Activated CD8-positive, alpha-beta T cell treated with anti-CD3 and anti-CD28 coated beads, Interleukin-2, amount 10 ng/mL, durations not matched to agents 7 days and 5 days (primary cell): Measurements from ENCODE around the gene RAD51B. TPM values are rescaled to one million over a fixed set of nuclear protein-coding genes. Genes with fewer than 3 reads are reported as not detected.

Experiments used
- ATAC-seq: fragments of 150-1000 bp; cut with Tn5 transposase; one replicate; pipeline ENCODE4 v1.10.0; 2021; ENCODE audit warnings: moderate library complexity
- CTCF ChIA-PET: fragments of 350-600 bp; sonication (Branson Sonifier 250); formaldehyde crosslinking; loops from one replicate; lab custom pipeline; 2021; ENCODE audit warnings: antibody characterized with exemption; lab: Charles Lee
- POLR2A ChIA-PET: fragments of 350-600 bp; sonication (Branson Sonifier 250); formaldehyde crosslinking; loops from one replicate; lab custom pipeline; 2021; ENCODE audit warnings: antibody characterized with exemption; lab: Charles Lee
- DNase-seq: peaks from one replicate; pipeline ENCODE4 v3.0.0-alpha.2; 2020
- H3K27ac Mint-ChIP-seq: one replicate; pipeline ENCODE4 v1.8.0; 2021; ENCODE audit warnings: mild to moderate bottlenecking, mixed read lengths
- H3K27me3 Mint-ChIP-seq: one replicate; pipeline ENCODE4 v1.8.0; 2021; ENCODE audit warnings: low read depth, mixed read lengths
- H3K36me3 Mint-ChIP-seq: one replicate; pipeline ENCODE4 v1.8.0; 2021; ENCODE audit warnings: low read depth, mixed read lengths
- H3K4me1 Mint-ChIP-seq: one replicate; pipeline ENCODE4 v1.8.0; 2021; ENCODE audit warnings: low read depth, mixed read lengths
- H3K4me3 Mint-ChIP-seq: one replicate; pipeline ENCODE4 v1.8.0; 2021; ENCODE audit warnings: mild to moderate bottlenecking, mixed read lengths
- H3K9me3 Mint-ChIP-seq: one replicate; pipeline ENCODE4 v1.8.0; 2022; ENCODE audit warnings: mixed read lengths; ENCODE audit not compliant: insufficient read depth
- total RNA-seq, 2 experiments: library from RNA; stranded (reverse); gene quantifications; one replicate each; pipeline ENCODE4 v1.2.3, GENCODE V29; 2021

RAD51B gene
- total RNA-seq, 2 experiments from 2014 or later, result 34.1 to 38.8 TPM

- ChIA-PET POLR2A (no interaction called here), CTCF (interaction anchor here (0.8 to 2.4 kb wide), 2 partner anchors 13 to 283 kb away, joined by 3 to 7 read pairs; no protein-coding TSS in a partner anchor)
- Mint-ChIP-seq H3K4me3 (no peak overlapping the region), H3K27me3 (no peaks in the 10 kb centered on the region), H3K36me3 (no peaks in the 10 kb centered on the region), H3K9me3 (no peaks in the 10 kb centered on the region), H3K4me1 (peaks cover 26% of the 10 kb centered on the region), H3K27ac (no peak overlapping the region)
- DNase-seq, result no peak
- no peak for ATAC-seq
Measured at GRCh38 chr14:68506021-68506644, 686.6 kb downstream of the RAD51B start.

GRCh38 chr14:68506645-68507419, 687.3 kb downstream of the RAD51B start:
- ATAC-seq (peak; percentile 38), DNase-seq (no peak)
- POLR2A ChIA-PET, result interaction anchor here (1.0 kb wide), 1 partner anchor 289 kb away, joined by 3 read pairs; no protein-coding TSS in a partner anchor
- H3K4me3 Mint-ChIP-seq, result no peak overlapping the region
- CTCF ChIA-PET, result interaction anchor here (0.7 to 2.4 kb wide), 7 partner anchors 10 to 283 kb away, joined by 3 to 7 read pairs (median 3); no protein-coding TSS in a partner anchor
- H3K27me3 Mint-ChIP-seq, result no peaks in the 10 kb centered on the region
- peaks cover 26% of the 10 kb centered on the region for H3K4me1 Mint-ChIP-seq
- H3K27ac Mint-ChIP-seq, result peak overlapping the region; percentile 23
- no peaks in the 10 kb centered on the region for H3K9me3 Mint-ChIP-seq
- H3K36me3 Mint-ChIP-seq, result no peaks in the 10 kb centered on the region

GRCh38 chr14:68507544-68508081, 688.0 kb downstream of the RAD51B start:
- ChIA-PET POLR2A (interaction anchor here (1.0 kb wide), 1 partner anchor 288 kb away, joined by 3 read pairs; no protein-coding TSS in a partner anchor), CTCF (interaction anchor here (0.8 to 2.4 kb wide), 5 partner anchors 10 to 282 kb away, joined by 3 to 7 read pairs (median 3); no protein-coding TSS in a partner anchor)
- DNase-seq (no peak), ATAC-seq (peak; percentile 43)
- H3K4me1 Mint-ChIP-seq, result peaks cover 29% of the 10 kb centered on the region
- no peaks in the 10 kb centered on the region for H3K36me3 Mint-ChIP-seq
- H3K9me3 Mint-ChIP-seq, result no peaks in the 10 kb centered on the region
- H3K27ac Mint-ChIP-seq, result peak overlapping the region; percentile 23
- H3K4me3 Mint-ChIP-seq, result no peak overlapping the region
- no peaks in the 10 kb centered on the region for H3K27me3 Mint-ChIP-seq

- ATAC-seq (no peak), DNase-seq (no peak)
- no peak overlapping the region for H3K27ac Mint-ChIP-seq
- H3K9me3 Mint-ChIP-seq, result no peaks in the 10 kb centered on the region
- H3K36me3 Mint-ChIP-seq, result no peaks in the 10 kb centered on the region
- no peaks in the 10 kb centered on the region for H3K27me3 Mint-ChIP-seq
- POLR2A ChIA-PET, result interaction anchor here (0.6 kb wide), 1 partner anchor 119 kb away, joined by 3 read pairs; no protein-coding TSS in a partner anchor
- CTCF ChIA-PET, result no interaction called here
- H3K4me1 Mint-ChIP-seq, result peaks cover 38% of the 10 kb centered on the region
- no peak overlapping the region for H3K4me3 Mint-ChIP-seq
Measured at GRCh38 chr14:68508581-68508980, 689.0 kb downstream of the RAD51B start.

GRCh38 chr14:68509188-68509983, 689.8 kb downstream of the RAD51B start:
- H3K9me3 Mint-ChIP-seq, result no peaks in the 10 kb centered on the region
- ATAC-seq, result no peak
- H3K27ac Mint-ChIP-seq, result no peak overlapping the region
- peaks cover 44% of the 10 kb centered on the region for H3K4me1 Mint-ChIP-seq
- CTCF ChIA-PET, result no interaction called here
- POLR2A ChIA-PET, result no interaction called here
- H3K27me3 Mint-ChIP-seq, result no peaks in the 10 kb centered on the region
- DNase-seq, result no peak
- H3K36me3 Mint-ChIP-seq, result no peaks in the 10 kb centered on the region
- H3K4me3 Mint-ChIP-seq, result no peak overlapping the region

GRCh38 chr14:68510201-68511128, 690.9 kb downstream of the RAD51B start:
- no peak overlapping the region for H3K4me3 Mint-ChIP-seq
- H3K36me3 Mint-ChIP-seq, result no peaks in the 10 kb centered on the region
- ChIA-PET POLR2A (no interaction called here), CTCF (no interaction called here)
- H3K27ac Mint-ChIP-seq, result no peak overlapping the region
- ATAC-seq (no peak), DNase-seq (no peak)
- no peaks in the 10 kb centered on the region for H3K9me3 Mint-ChIP-seq
- H3K27me3 Mint-ChIP-seq, result no peaks in the 10 kb centered on the region
- peaks cover 44% of the 10 kb centered on the region for H3K4me1 Mint-ChIP-seq

- Mint-ChIP-seq H3K4me3 (no peak overlapping the region), H3K36me3 (no peaks in the 10 kb centered on the region), H3K27ac (no peak overlapping the region), H3K9me3 (no peaks in the 10 kb centered on the region), H3K27me3 (no peaks in the 10 kb centered on the region), H3K4me1 (peaks cover 37% of the 10 kb centered on the region)
- POLR2A ChIA-PET, result no interaction called here
- CTCF ChIA-PET, result no interaction called here
- ATAC-seq (no peak), DNase-seq (no peak)
Measured at GRCh38 chr14:68511129-68512047, 691.8 kb downstream of the RAD51B start.

- Mint-ChIP-seq H3K9me3 (no peaks in the 10 kb centered on the region), H3K27me3 (no peaks in the 10 kb centered on the region), H3K36me3 (no peaks in the 10 kb centered on the region), H3K27ac (no peak overlapping the region), H3K4me3 (no peak overlapping the region), H3K4me1 (peaks cover 30% of the 10 kb centered on the region)
- ATAC-seq (no peak), DNase-seq (no peak)
- POLR2A ChIA-PET, result no interaction called here
- CTCF ChIA-PET, result no interaction called here
Measured at GRCh38 chr14:68512088-68512487, 692.5 kb downstream of the RAD51B start.

GRCh38 chr14:68513137-68513536, 693.6 kb downstream of the RAD51B start:
- H3K27me3 Mint-ChIP-seq, result no peaks in the 10 kb centered on the region
- no peaks in the 10 kb centered on the region for H3K9me3 Mint-ChIP-seq
- peaks cover 20% of the 10 kb centered on the region for H3K4me1 Mint-ChIP-seq
- ATAC-seq (peak; percentile 40), DNase-seq (no peak)
- H3K4me3 Mint-ChIP-seq, result no peak overlapping the region
- H3K36me3 Mint-ChIP-seq, result no peaks in the 10 kb centered on the region
- H3K27ac Mint-ChIP-seq, result peak overlapping the region; percentile 45
- POLR2A ChIA-PET, result no interaction called here
- CTCF ChIA-PET, result no interaction called here
